HUDEP-2 (cell line): Measurements from ENCODE around the gene BRCC3.

Experiments
- DNase-seq, 76 experiments: peaks; one replicate each; lab custom pipeline; 2025; ENCODE audit not compliant: unreplicated experiment in 76 of 76; lab: John Stamatoyannopoulos, UW

BRCC3 gene

GRCh38 chrX:155070975-155071693 is at the start of gene BRCC3, which contains the start of the genes CMC4 and MTCP1:
Gene BRCC3, plus strand, starts transcription at chrX:155071508. Its CDS starts 20 bp downstream, at chrX:155071528.
Gene CMC4, minus strand, starts transcription at chrX:155071136. Its CDS starts 7,113 bp downstream, at chrX:155064023.
Gene MTCP1, minus strand, starts transcription at chrX:155071136. Its CDS starts 5,126 bp downstream, at chrX:155066010.
- DNase-seq, result peak in 71 of 76 experiments; percentile 9 to 89 (median 73)

- no peak for DNase-seq
These were observed 48.7 kb upstream of the BRCC3 start, which contains the start of gene F8 for GRCh38 chrX:155022585-155022984. Gene F8, minus strand, starts transcription at chrX:155022723. Its CDS starts 171 bp downstream, at chrX:155022552.

GRCh38 chrX:155023907-155024833 is 47.1 kb upstream of the BRCC3 start:
- DNase-seq, result no peak

- DNase-seq, result no peak
These were observed 44.9 kb upstream of the BRCC3 start for GRCh38 chrX:155026420-155026726.

GRCh38 chrX:155026727-155027508 is 44.4 kb upstream of the BRCC3 start, which contains the start of gene FUNDC2:
Gene FUNDC2, plus strand, starts transcription at chrX:155026844. Its CDS starts 95 bp downstream, at chrX:155026939.
- DNase-seq, result peak in 75 of 76 experiments; percentile 5 to 93 (median 85)

- peak in 22 of 76 experiments; percentile 0 to 50 (median 9) for DNase-seq
These were observed 43.7 kb upstream of the BRCC3 start for GRCh38 chrX:155027509-155028066.

GRCh38 chrX:155028129-155028528 is 43.2 kb upstream of the BRCC3 start:
- peak in 2 of 76 experiments; percentile 1 to 2 for DNase-seq

- no peak for DNase-seq
These were observed 42.4 kb upstream of the BRCC3 start for GRCh38 chrX:155028877-155029291.

GRCh38 chrX:155031657-155032056 is 39.7 kb upstream of the BRCC3 start:
- DNase-seq, result no peak

- DNase-seq, result no peak
These were observed 35.6 kb upstream of the BRCC3 start for GRCh38 chrX:155035688-155036087.

- DNase-seq, result no peak
These were observed 25.0 kb upstream of the BRCC3 start for GRCh38 chrX:155046129-155046810.

- no peak for DNase-seq
These were observed 24.3 kb upstream of the BRCC3 start for GRCh38 chrX:155046811-155047528.

GRCh38 chrX:155048977-155049619 is 22.2 kb upstream of the BRCC3 start:
- DNase-seq, result peak in 41 of 76 experiments; percentile 0 to 45 (median 15)

GRCh38 chrX:155052738-155053498 is 18.4 kb upstream of the BRCC3 start:
- DNase-seq, result no peak

- DNase-seq, result no peak
These were observed 17.7 kb upstream of the BRCC3 start for GRCh38 chrX:155053656-155054055.

GRCh38 chrX:155054255-155054654 is 17.1 kb upstream of the BRCC3 start:
- DNase-seq, result no peak

GRCh38 chrX:155055494-155055893 is 15.8 kb upstream of the BRCC3 start:
- DNase-seq, result no peak

GRCh38 chrX:155056471-155056870 is 14.8 kb upstream of the BRCC3 start:
- DNase-seq, result no peak
